ENCODE results near the gene ELMO1. TPM values are rescaled to one million over a fixed set of nuclear protein-coding genes. Genes with fewer than 3 reads are reported as not detected.

Gene ELMO1
- total RNA-seq, 1 donor from 2014 or later, result 0.69 TPM

DNA sequence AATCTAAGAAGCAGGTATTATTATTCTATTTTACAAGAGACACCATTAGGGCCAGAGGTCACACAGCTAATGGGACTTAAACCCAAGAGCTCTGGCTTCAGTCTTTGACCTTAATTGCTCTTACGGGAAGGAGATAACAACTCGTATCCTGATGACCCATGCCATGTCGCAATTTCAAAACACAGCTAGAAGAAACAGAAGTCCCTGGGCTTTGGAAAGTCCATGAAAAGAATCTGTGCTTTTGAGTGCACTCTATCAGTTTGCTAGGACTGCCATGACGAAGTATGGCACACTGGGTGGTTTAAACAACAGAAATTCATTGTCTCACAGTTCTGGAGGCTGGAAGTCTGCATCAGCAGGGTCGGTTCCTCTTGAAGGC lies 476.5 kb downstream of the ELMO1 start:
- no peak overlapping the region for H3K4me3 ChIP-seq (ENCODE audit: low read depth, low read length)
- DNase-seq (ENCODE audit: low read depth), result no peak
- TF ChIP-seq, protein P1, sequence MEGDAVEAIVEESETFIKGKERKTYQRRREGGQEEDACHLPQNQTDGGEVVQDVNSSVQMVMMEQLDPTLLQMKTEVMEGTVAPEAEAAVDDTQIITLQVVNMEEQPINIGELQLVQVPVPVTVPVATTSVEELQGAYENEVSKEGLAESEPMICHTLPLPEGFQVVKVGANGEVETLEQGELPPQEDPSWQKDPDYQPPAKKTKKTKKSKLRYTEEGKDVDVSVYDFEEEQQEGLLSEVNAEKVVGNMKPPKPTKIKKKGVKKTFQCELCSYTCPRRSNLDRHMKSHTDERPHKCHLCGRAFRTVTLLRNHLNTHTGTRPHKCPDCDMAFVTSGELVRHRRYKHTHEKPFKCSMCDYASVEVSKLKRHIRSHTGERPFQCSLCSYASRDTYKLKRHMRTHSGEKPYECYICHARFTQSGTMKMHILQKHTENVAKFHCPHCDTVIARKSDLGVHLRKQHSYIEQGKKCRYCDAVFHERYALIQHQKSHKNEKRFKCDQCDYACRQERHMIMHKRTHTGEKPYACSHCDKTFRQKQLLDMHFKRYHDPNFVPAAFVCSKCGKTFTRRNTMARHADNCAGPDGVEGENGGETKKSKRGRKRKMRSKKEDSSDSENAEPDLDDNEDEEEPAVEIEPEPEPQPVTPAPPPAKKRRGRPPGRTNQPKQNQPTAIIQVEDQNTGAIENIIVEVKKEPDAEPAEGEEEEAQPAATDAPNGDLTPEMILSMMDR (conservative IDR thresholded peaks at IDR 0.05; ENCODE audit: low read depth, low read length), result no peak

DNA sequence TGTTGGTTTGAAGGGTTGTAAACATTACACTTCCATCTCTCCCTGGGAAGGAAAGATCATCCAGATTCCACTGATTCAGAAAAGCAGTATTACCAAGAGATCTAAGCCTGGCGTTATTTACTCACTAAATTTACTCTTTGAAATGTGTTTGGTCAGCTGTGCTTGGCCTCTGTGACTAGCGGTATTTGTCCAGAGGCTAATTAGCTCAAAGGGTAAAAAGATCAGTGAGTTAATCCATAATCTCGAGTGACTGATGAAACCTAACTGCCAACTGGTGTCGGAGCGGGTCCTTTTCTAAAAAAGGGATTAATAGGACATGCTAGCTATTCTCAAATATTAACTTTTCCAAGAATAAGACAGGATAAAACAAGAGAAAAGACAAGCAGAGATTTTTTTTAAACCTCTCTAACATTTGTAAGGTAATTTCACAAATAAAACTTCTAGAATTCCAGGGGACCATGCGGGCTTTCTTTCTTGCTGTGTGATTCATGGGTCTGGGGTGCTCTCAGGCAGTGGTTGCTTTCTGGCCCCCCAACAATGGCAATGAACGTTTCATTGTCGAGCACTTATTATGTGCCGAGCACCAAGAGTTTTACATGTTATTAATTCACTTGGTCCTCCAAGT lies 477.0 kb downstream of the ELMO1 start:
- DNase-seq (ENCODE audit: low read depth), result peak; percentile 31
- TF ChIP-seq, protein P1 (conservative IDR thresholded peaks at IDR 0.05; ENCODE audit: low read depth, low read length), result no peak
- H3K4me3 ChIP-seq (ENCODE audit: low read depth, low read length), result no peak overlapping the region

DNA sequence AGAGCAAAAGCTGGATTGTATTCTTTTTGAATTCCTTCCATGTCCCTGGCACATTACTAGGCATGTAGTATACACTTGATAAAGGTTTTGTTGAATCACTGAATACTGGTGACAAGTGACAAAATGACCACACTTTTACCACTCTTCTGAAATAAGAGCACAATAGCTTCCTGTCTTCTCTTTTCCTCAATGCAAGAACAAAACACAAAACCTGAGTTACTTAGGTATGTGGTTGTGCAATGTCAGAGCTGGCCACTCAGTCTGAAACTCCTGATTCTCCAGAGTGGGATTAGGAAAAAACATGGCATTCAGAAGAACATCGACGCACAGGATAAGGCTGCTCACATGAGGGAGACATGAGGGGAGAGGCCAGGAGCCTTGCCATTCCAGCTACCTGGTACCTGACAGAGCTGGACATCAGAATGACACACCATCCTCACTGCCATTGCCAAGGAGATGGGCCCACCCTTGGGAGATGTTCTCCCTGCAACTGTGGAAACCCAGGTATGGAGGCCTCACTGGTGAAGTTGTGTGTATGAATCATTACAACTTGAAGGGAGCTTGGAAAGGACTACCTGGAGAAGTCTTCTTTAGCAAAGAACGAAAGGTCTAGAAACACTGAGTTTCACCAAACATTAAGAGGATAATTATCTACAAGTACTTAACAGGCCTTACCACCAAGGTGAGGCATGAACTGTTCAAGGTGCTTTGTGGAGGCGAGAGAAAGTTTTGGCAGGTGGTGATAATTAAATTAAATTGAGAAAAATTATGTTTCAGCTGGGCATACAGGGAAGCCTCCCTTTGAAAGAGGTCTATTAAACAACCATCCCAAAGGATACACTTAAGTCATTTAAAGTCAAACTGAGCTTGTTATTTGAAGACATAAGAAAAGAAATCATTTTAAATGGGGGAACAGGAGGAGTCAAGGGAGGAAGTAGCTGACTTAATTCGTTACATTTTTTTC lies 477.8 kb downstream of the ELMO1 start:
- no peak for DNase-seq (ENCODE audit: low read depth)
- H3K4me3 ChIP-seq (ENCODE audit: low read depth, low read length), result no peak overlapping the region
- TF ChIP-seq, protein P1 (conservative IDR thresholded peaks at IDR 0.05; ENCODE audit: low read depth, low read length), result no peak

DNA sequence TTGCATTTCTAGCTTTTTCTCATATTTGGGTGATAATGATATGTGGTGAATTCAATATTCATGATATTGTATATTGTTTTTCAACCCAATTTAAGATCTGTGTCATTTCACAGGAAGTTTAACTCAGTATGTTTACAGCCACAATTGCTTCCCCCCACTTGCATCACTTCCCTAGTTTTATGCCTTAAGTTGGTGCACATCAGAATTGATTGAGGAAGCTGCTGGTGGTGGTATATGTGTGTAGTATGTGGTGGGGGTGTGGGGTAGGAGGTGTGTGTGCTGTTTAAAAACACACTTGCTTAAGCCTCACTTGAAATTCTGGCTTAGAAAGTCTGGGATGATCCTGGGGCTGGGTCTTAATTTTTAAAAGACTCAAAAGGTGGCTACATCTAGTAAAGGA lies 479.3 kb downstream of the ELMO1 start:
- TF ChIP-seq, protein P1 (conservative IDR thresholded peaks at IDR 0.05; ENCODE audit: low read depth, low read length), result no peak
- no peak for DNase-seq (ENCODE audit: low read depth)
- no peak overlapping the region for H3K4me3 ChIP-seq (ENCODE audit: low read depth, low read length)

DNA sequence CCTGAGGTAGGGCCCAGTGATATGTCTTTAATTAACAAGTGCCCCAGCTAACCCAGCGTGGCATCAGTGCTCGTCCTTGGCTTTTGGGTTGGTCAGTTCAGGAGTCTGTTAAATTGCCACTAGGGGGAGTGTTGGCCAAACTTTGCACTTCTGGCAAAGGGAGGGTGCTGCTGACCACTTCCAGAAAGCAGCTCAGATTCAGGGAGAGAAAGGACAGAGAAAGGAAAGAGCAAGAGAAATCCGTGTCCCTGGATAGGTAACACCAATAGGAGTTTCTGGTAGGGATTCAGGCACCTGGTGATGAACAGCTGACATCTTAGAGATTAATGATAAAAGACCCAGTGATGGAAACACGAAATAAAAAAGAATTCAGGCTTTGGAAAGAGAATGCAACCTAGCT lies 481.3 kb downstream of the ELMO1 start:
- TF ChIP-seq, protein P1 (conservative IDR thresholded peaks at IDR 0.05; ENCODE audit: low read depth, low read length), result peak; percentile 82
- H3K4me3 ChIP-seq (ENCODE audit: low read depth, low read length), result no peak overlapping the region
- DNase-seq (ENCODE audit: low read depth), result no peak

DNA sequence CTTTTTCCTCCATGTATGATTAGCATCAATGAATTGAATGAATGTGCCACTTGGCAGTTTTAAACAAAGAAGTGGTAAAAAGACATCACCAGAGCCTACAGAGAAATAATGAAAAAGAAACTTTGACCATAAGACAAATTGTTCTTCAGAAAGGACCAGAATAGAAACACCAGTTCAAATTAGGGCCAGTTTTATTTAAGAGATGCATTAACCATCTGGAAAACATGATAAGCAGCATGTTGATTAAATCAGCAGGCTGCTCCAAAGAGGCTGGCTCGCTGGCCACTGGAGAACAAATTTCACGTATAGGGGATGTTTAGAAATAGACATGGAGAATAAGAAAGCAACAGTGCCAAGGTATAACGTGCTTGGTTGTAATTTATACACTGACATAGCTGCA lies 482.0 kb downstream of the ELMO1 start:
- DNase-seq (ENCODE audit: low read depth), result no peak
- TF ChIP-seq, protein P1 (conservative IDR thresholded peaks at IDR 0.05; ENCODE audit: low read depth, low read length), result no peak
- H3K4me3 ChIP-seq (ENCODE audit: low read depth, low read length), result no peak overlapping the region

All from epithelial cell of proximal tubule (primary cell).